HCT116 (cell line): ENCODE measurements around the gene C1QA. TPM values are rescaled to one million over a fixed set of nuclear protein-coding genes. Genes with fewer than 3 reads are reported as not detected.

ENCODE experiments used
- ATAC-seq: fragments of 200-7000 bp; cut with Tn5 transposase; 2 replicates; pipeline ENCODE4 v1.9.1; 2020; ENCODE audit warnings: mild to moderate bottlenecking, moderate library complexity
- BruUV-seq: library from RNA; stranded (reverse); fragments of 400-500 nt; replicated peaks from 2 replicates; lab custom pipeline; 2021; lab: Mats Ljungman, UMichigan
- CTCF ChIA-PET: fragments of 300-600 bp; sonication (Branson Sonifier 250); formaldehyde crosslinking; loops from one replicate; lab custom pipeline; 2021; ENCODE audit warnings: antibody characterized with exemption; lab: Charles Lee
- POLR2A ChIA-PET: fragments of 300-600, 350-600 bp; sonication (Branson Sonifier 250); formaldehyde crosslinking; loops from one replicate; lab custom pipeline; 2021; ENCODE audit warnings: antibody characterized with exemption; lab: Charles Lee
- RAD21 ChIA-PET, 2 experiments: fragments of 300-600 bp; sonication (Branson Sonifier 250); formaldehyde crosslinking; loops; one replicate each; lab custom pipeline; 2023; ENCODE audit warnings: low total read pairs in 2 of 2; ENCODE audit not compliant: uncharacterized antibody in 2 of 2, unreplicated experiment in 2 of 2, low non-redundant PET in 1 of 2; lab: Charles Lee
- DNase-seq: peaks from one replicate; pipeline ENCODE4 v3.0.0-alpha.2; 2010; ENCODE audit warnings: low read depth, low spot score
- H2AFZ ChIP-seq: fragments of 200-600 bp; shearing (Covaris generic), sonication (generic); 2 replicates; pipeline ENCODE4 v1.6.1; 2017; ENCODE audit warnings: low read depth, mixed run types, mixed read lengths, antibody characterized with exemption, low read length; ENCODE audit not compliant: poor library complexity, severe bottlenecking
- H3K27ac ChIP-seq: 2 replicates; pipeline ENCODE4 v1.5.1; 2012; ENCODE audit warnings: low read depth, low read length
- H3K27me3 ChIP-seq: fragments of 200-600 bp; sonication (generic); 2 replicates; pipeline ENCODE4 v1.6.1; 2016; ENCODE audit warnings: mixed run types, low read length, mixed read lengths; ENCODE audit not compliant: insufficient read depth
- H3K36me3 ChIP-seq, 2 experiments: fragments of 200-500 bp in 1 of 2; fragments of 200-600 bp in 1 of 2; sonication (Bioruptor generic) in 1 of 2; sonication (generic) in 1 of 2; 2 replicates each; pipeline versions ENCODE4 v1.5.1 to v1.6.1; 2014 to 2016; ENCODE audit warnings: low read length in 2 of 2, inconsistent platforms in 1 of 2, mixed read lengths in 1 of 2, mixed run types in 1 of 2; ENCODE audit not compliant: insufficient read depth in 2 of 2, control insufficient read depth in 1 of 2
- H3K4me1 ChIP-seq, 2 experiments: fragments of 200-600 bp in 1 of 2; sonication (generic) in 1 of 2; 2 replicates each; pipeline versions ENCODE4 v1.5.1 to v1.6.1; 2012 to 2017; ENCODE audit warnings: low read length in 2 of 2, inconsistent platforms in 1 of 2, mild to moderate bottlenecking in 1 of 2, mixed read lengths in 1 of 2, mixed run types in 1 of 2, moderate library complexity in 1 of 2; ENCODE audit not compliant: insufficient read depth in 2 of 2, control insufficient read depth in 1 of 2
- H3K4me2 ChIP-seq: fragments of 200-600 bp; sonication (generic); 2 replicates; pipeline ENCODE4 v1.6.1; 2017; ENCODE audit warnings: mixed run types, low read length, mixed read lengths
- H3K4me3 ChIP-seq, 2 experiments: fragments of 200-600 bp in 1 of 2; sonication (generic) in 1 of 2; replicated peaks in 1 of 2; 2 replicates each; pipeline ENCODE4 v1.5.1; 2011 to 2016; ENCODE audit warnings: low read length in 2 of 2, control low read depth in 1 of 2, low read depth in 1 of 2, mild to moderate bottlenecking in 1 of 2, mixed read lengths in 1 of 2, mixed run types in 1 of 2
- H3K79me2 ChIP-seq: fragments of 200-600 bp; sonication (generic); 2 replicates; pipeline ENCODE4 v1.6.1; 2017; ENCODE audit warnings: mild to moderate bottlenecking, mixed run types, low read length, moderate library complexity, mixed read lengths; ENCODE audit not compliant: insufficient read depth
- H3K9ac ChIP-seq: fragments of 200-600 bp; sonication (generic); 2 replicates; pipeline ENCODE4 v1.6.1; 2016; ENCODE audit warnings: low read length, mixed read lengths
- H3K9me2 ChIP-seq: fragments of 200-600 bp; sonication (generic), shearing (Covaris generic); 2 replicates; pipeline ENCODE4 v1.6.1; 2017; ENCODE audit warnings: mixed run types, mild to moderate bottlenecking, moderate library complexity; ENCODE audit not compliant: insufficient read depth
- H3K9me3 ChIP-seq, 2 experiments: fragments of 200-500 bp in 1 of 2; fragments of 200-600 bp in 1 of 2; sonication (Bioruptor generic) in 1 of 2; sonication (generic) in 1 of 2; 2 replicates each; pipeline ENCODE4 v1.6.1; 2014 to 2017; ENCODE audit warnings: low read length in 2 of 2, mixed read lengths in 2 of 2, inconsistent platforms in 1 of 2, low read depth in 1 of 2, mild to moderate bottlenecking in 1 of 2, mixed run types in 1 of 2, moderate library complexity in 1 of 2; ENCODE audit not compliant: control insufficient read depth in 1 of 2, insufficient read depth in 1 of 2
- H4K20me1 ChIP-seq: fragments of 200-600 bp; sonication (generic), shearing (Covaris generic); 2 replicates; pipeline ENCODE4 v1.6.1; 2017; ENCODE audit warnings: mixed run types, mild to moderate bottlenecking, moderate library complexity; ENCODE audit not compliant: insufficient read depth
- EGR1 ChIP-seq: IDR thresholded peaks from 2 replicates; pipeline ENCODE4 v1.6.1; 2012; ENCODE audit warnings: low read depth
- EZH2 ChIP-seq: fragments of 200-600 bp; sonication (generic); IDR thresholded peaks from 2 replicates; pipeline ENCODE4 v1.6.1; 2017; ENCODE audit warnings: antibody characterized with exemption, mixed run types
- JUND ChIP-seq: IDR thresholded peaks from 2 replicates; pipeline ENCODE4 v1.6.1; 2012
- POLR2A ChIP-seq: IDR thresholded peaks from 2 replicates; pipeline ENCODE4 v1.7.0; 2011; ENCODE audit warnings: borderline replicate concordance; ENCODE audit not compliant: insufficient read depth, insufficient read length; ENCODE audit errors: extremely low read depth
- POLR2AphosphoS5 ChIP-seq: IDR thresholded peaks from 2 replicates; pipeline ENCODE4 v1.6.1; 2011; ENCODE audit warnings: mild to moderate bottlenecking, low read depth, low read length, moderate library complexity
- SP1 ChIP-seq: IDR thresholded peaks from 2 replicates; pipeline ENCODE4 v1.6.1; 2012; ENCODE audit warnings: low read depth
- SRF ChIP-seq: IDR thresholded peaks from 2 replicates; pipeline ENCODE4 v1.6.1; 2012; ENCODE audit warnings: low read depth
- TCF7L2 ChIP-seq: IDR thresholded peaks from 2 replicates; pipeline ENCODE4 v1.7.0; 2011; ENCODE audit warnings: borderline replicate concordance, inconsistent platforms; ENCODE audit not compliant: insufficient read depth, insufficient read length; ENCODE audit errors: extremely low read depth
- YY1 ChIP-seq: IDR thresholded peaks from 2 replicates; pipeline ENCODE4 v1.6.1; 2011; ENCODE audit warnings: low read length, low read depth, moderate library complexity, mild to moderate bottlenecking; ENCODE audit not compliant: insufficient replicate concordance; ENCODE audit errors: extremely low read depth
- ZNF274 ChIP-seq: fragments of 200-500 bp; sonication (Bioruptor generic); IDR thresholded peaks from 2 replicates; pipeline ENCODE4 v1.6.1; 2014; ENCODE audit warnings: mild to moderate bottlenecking, low read depth, low read length, inconsistent platforms
- intact Hi-C: fragments of 100-400 bp; cut with micrococcal nuclease; formaldehyde crosslinking; loops from 2 replicates; pipeline ENCODE4 v1.10.0; 2022
- total RNA-seq: library from RNA; stranded (reverse); gene quantifications from one replicate; pipeline ENCODE4 v1.2.1, GENCODE V29; 2021; ENCODE audit not compliant: unreplicated experiment

The C1QA gene
- total RNA-seq, 1 experiment from 2014 or later, result 0.91 TPM

DNA sequence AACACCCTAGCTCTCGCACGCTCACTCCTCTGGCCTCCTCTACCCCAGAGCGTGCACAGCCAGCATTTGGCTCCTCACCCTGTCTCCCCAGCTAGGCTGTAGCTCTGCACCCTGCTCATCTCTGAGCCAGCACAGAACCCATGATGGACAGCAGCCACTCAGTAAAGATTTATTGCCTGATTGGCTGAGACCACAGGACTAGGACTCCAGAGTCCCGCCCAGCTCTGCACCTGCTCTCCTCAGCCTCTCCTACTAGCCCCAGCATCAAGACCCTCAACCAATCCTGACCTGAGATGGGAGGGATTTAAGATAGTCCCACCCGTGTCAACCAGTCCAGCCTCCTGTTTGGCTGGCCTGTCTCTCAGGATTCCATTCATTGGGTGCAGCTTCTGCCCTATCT lies 25.9 kb downstream of the C1QA start:
- no peaks in the 10 kb centered on the region for H3K9me3 ChIP-seq
- H3K9ac ChIP-seq, result no peak overlapping the region
- no peak overlapping the region for H3K4me2 ChIP-seq
- H3K4me3 ChIP-seq, result no peak overlapping the region
- H4K20me1 ChIP-seq, result no peaks in the 10 kb centered on the region
- DNase-seq (peak; percentile 76), ATAC-seq (peak; percentile 94)
- H3K9me2 ChIP-seq, result no peaks in the 10 kb centered on the region
- no peak overlapping the region for H3K27ac ChIP-seq
- no peaks in the 10 kb centered on the region for H3K36me3 ChIP-seq
- no peak for TF ChIP-seq SRF
- no peak for TF ChIP-seq EZH2
- TF ChIP-seq TCF7L2, result no peak
- peak; percentile 77 for TF ChIP-seq SP1
- BruUV-seq, result no TSS peak
- intact Hi-C loops, result no loop called here
- no peaks in the 10 kb centered on the region for H3K79me2 ChIP-seq
- ChIA-PET RAD21 (no interaction called here), POLR2A (no interaction called here), CTCF (interaction anchor here (0.8 to 1.5 kb wide), 3 partner anchors 267 to 302 kb away, joined by 3 read pairs; no protein-coding TSS in a partner anchor)
- H2AFZ ChIP-seq, result no peak overlapping the region
- H3K4me1 ChIP-seq, result no peaks in the 10 kb centered on the region
- H3K27me3 ChIP-seq, result no peaks in the 10 kb centered on the region

DNA sequence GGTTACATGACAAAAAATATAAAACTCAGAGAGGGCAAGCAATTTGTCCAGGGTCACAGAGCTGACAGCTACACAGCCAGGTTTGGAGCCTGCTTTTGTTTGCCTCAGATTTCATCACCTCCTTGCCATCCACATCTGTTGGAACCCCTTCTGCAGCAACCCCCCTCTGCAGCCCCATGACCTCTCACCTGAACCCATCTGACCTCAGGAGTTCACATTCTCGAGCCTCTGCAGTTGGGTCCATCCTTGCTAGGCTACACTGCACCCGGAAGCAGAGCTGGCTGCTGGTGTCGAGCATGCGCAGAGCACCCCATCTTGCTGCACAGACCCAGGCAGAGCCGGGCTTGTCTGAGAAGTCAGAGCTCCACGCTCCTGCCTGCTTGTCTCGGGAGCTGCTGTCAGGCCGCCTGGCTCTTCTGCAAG lies 26.6 kb downstream of the C1QA start:
- no peak for TF ChIP-seq POLR2AphosphoS5
- TF ChIP-seq EGR1, result no peak
- TF ChIP-seq POLR2A, result no peak
- TF ChIP-seq YY1, result no peak
- TF ChIP-seq ZNF274, result no peak
- TF ChIP-seq JUND, result no peak
- RAD21 ChIA-PET, result no interaction called here
- BruUV-seq, result no TSS peak
- Histone ChIP-seq H3K79me2 (no peaks in the 10 kb centered on the region), H3K4me3 (no peak overlapping the region), H2AFZ (no peak overlapping the region), H3K27ac (no peak overlapping the region), H3K9me2 (no peaks in the 10 kb centered on the region), H3K4me1 (no peaks in the 10 kb centered on the region), H3K9ac (no peak overlapping the region), H3K27me3 (peaks cover 5% of the 10 kb centered on the region; the same call in 1 of the 2 replicates), H3K9me3 (no peaks in the 10 kb centered on the region), H3K36me3 (no peaks in the 10 kb centered on the region), H3K4me2 (no peak overlapping the region), H4K20me1 (no peaks in the 10 kb centered on the region)
- intact Hi-C loops, result no loop called here
- POLR2A ChIA-PET, result no interaction called here
- CTCF ChIA-PET, result interaction anchor here (0.9 to 1.5 kb wide), 2 partner anchors 266 to 301 kb away, joined by 3 read pairs; no protein-coding TSS in a partner anchor
- DNase-seq (no peak), ATAC-seq (no peak)
